Activated T-cell treated with anti-CD3 and anti-CD28 coated beads, Interleukin-2, amount 50 U/mL, for 1 hour (primary cell): ENCODE results near the gene FMR1.

ENCODE experiments used
- DNase-seq: peaks from one replicate; pipeline ENCODE4 v3.0.0-alpha.2; 2020

FMR1 gene

GRCh38 chrX:147911192-147912022, at the start of gene FMR1:
FMR1 (plus strand) TSS chrX:147911919; CDS start chrX:147912180, 261 bp downstream.
- peak; percentile 92 for DNase-seq

DNA sequence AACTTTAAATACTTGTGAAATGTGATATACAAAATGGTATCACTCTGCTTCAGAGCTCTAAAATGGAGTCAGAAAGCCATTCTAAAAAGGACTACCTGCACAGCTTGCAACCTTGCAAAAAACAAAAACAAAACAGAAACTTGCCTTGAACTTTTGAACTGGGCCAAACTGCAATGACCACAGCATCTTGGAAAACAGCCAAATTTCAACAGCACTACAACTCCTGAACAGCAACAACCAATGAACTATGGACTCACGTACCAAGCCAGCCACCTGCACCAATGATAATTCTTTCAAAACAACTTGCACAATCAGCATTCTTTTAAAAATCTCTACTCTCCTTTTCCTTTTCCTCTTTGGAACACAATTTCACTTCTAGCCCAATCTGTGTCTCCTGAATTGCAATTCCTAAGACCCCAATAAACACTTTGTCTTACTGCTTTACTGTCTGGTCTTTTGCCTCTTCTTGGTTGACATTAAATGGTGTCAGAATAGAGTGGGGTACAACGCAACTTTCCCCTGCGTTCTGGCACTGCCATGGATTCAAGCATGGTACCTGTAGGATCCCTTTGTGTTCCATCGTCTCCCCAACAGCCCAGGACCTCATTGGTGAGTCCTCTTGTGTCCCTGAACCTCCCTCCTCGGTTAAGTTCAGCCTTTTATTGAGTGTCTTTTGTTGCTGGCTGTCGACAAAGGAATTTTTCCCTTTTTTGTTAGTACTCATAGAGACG, 35.7 kb upstream of the FMR1 start:
- DNase-seq, result no peak

DNA sequence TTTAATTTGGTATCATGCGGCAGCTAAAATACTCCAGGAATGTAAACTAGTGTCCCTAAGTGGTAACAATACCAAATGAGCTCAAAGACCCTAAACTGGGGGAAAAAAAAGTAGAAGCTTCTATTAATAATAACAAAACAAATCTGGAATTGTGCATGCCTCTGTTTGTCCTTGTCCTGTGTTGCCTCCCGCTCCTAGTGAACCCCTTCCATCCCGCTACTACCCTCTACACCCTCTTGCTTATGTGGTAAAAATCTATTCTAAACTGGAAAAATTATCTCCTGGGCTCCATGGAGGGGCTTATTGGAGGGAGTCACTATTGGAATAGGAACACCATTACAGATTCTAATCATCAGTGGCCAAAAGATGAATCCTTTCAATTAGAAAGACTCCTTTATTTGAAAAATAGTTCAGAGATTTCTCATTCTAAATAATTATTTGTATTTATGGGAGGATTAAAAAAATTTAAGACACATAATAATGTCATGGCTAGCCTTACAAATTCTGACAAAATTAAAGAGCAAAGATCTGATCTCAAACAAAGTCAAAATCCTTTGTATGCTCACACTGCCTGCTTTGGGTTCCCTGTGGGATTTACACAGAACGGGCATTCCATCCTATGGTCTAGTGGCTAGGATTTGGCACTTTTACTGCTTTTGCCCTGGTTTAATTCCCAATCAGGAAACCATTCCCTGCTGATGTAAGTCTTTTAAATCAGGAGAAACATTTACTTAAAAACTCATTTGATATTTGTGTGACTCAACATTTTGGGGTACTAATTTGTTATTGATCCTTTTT, 34.7 kb upstream of the FMR1 start:
- DNase-seq, result no peak

- DNase-seq, result no peak
Measured at GRCh38 chrX:147877726-147878125, 34.0 kb upstream of the FMR1 start.

- no peak for DNase-seq
Measured at GRCh38 chrX:147884958-147885357, 26.8 kb upstream of the FMR1 start.

DNA sequence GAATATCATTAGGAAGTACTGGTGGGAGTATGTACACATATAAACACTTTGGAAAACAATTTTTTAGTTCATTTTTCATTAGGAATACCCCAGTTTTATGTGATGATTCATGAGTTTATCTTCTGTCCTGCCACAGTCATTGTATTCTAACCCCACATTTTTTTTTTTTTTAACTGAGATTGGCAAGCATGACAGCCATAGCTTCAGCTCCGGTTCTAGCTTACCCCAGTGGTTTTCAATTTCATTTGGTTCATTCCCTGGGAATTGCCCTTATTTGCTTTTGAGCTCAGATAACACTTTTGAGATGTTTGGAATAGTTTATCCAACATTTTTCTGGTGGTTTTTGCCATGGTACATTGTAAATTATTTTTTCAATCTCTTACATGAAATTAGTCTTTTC, 21.0 kb upstream of the FMR1 start:
- no peak for DNase-seq

GRCh38 chrX:147891896-147892295, 19.8 kb upstream of the FMR1 start:
- no peak for DNase-seq

DNA sequence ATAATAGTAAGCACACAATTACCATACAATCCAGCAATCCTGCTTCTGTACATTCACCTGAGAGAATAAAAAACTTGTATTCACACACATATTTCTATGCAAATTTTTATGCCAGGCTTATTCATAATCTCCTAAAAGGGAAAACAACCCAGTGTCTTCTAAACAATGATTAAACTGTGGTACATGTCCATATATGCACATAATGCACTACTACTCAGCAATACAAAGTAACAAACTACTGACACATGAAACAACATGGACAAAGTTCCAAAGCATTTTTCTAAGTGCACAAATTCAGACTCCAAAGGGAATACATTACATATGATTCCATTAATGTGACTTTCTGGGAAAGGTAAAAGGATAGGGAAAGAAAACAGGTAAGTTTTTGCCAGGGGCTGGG, 18.0 kb upstream of the FMR1 start:
- DNase-seq, result no peak

GRCh38 chrX:147894366-147894963, 17.3 kb upstream of the FMR1 start:
- no peak for DNase-seq

GRCh38 chrX:147897117-147897516, 14.6 kb upstream of the FMR1 start:
- DNase-seq, result no peak

GRCh38 chrX:147898951-147899350, 12.8 kb upstream of the FMR1 start:
- no peak for DNase-seq

DNA sequence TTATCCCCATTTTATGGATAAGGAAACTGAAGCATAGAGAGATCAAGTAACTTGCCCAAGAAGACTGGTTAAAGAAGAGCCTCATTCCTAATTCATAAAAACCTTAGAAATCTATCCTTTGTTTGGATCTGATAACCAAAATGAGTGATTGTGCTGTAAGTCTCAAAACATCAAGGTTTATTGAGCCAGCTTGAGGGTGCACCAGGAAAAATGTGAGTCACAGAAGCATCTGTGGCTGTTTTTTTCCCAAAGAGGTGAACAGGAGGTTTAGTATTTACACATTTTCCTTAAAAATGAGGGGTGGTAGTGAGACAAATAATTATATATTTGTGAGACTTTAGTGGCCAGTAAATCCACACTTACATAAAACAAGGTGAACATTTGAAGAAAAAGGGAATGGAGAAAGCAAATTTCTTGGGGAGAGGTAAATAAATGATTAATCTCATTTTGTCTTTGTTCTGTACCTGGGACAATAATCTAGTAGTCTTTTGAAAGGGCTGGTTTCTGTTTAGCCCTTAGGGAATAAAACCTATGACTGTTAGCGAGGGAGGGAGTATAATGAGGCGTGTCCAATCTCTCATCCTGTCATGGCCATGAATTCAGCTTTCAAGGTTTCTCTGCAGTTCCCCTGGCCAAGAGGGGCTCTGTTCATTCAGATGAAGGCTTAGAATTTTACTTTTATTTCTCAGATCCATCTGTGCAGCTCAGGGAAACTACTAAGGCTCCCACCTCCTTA, 12.2 kb upstream of the FMR1 start:
- DNase-seq, result no peak

DNA sequence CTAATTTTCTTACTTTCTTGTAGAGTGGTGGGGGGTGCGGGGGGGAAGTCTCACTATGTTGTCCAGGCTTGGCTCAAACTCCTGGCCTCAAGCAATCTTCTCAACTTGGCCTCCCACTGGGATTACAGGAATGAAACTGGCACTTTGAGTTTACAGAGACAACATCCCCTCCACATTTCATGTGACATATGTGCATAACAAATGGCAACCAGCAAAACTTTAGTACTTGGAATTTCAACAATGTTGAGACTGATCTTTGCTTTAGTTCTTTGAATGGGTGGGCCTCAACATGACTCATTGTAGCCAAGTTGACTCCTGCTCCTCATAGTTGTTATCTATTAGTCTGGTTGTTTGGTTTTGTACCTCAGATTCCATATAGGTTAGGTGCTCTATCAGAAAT, 11.4 kb upstream of the FMR1 start:
- DNase-seq, result no peak

- DNase-seq, result no peak
Measured at GRCh38 chrX:147901461-147902126, 10.1 kb upstream of the FMR1 start.

DNA sequence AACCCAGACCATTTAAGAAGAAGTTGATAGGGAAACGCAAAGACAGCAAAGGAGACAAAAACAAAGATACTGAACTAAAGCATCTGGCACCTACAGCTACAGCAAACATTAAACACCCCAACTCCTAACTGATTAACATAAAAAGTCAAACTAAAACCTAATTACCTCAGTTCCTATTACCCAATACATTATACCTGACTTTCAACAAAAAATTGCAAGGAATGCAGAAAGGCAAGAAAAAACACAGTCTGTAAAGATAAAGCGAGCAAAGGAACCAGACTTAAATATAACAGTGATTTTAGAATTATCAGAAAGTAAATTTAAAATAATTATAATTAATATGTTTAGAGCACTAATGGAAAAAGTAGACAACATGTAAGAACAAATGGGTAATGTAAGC, 9.4 kb upstream of the FMR1 start:
- DNase-seq, result no peak

DNA sequence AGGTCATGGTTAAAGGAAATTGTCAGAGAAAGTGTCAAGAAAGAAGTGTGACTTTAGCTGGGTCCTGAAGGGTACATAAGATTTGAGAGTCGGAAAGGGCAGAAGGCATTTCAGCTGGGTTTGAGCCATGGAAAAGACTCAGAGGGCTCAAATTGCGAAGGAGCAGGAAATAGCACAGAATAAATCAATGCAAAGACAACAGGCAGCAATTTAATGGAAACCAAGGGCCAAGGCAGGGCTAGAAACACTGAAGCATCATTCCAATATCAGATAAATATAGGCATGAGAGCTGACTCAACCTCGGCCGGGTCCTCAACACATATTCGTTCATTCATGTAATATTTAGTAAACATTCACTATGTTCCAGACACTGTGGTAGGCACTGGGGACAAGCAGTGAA, 3.6 kb upstream of the FMR1 start:
- DNase-seq, result no peak

- DNase-seq, result no peak
Measured at GRCh38 chrX:147910607-147911006, 1.1 kb upstream of the FMR1 start.

GRCh38 chrX:147912093-147912801, 528 bp downstream of the FMR1 start:
- peak; percentile 58 for DNase-seq

GRCh38 chrX:147913570-147913969, 1.9 kb downstream of the FMR1 start:
- no peak for DNase-seq

DNA sequence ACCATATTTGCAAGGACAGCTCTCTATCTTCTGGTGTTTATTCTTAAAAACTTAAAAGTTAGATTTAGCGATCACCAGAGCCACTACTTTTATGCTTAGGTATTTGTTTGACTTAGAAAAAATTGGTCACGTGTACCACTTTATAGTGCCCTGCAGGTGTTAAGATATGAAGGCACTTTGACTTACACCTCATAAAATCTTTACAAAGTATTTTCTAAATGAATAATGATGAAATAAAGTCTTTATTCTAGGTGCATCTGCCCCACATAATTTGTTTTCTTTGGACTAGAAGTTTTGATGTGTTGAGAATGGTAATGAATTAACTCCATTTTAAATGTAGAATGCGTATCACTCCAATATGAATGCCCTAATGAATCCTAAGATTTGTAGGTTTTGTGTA, 2.9 kb downstream of the FMR1 start:
- no peak for DNase-seq

- DNase-seq, result no peak
Measured at GRCh38 chrX:147916375-147916968, 4.8 kb downstream of the FMR1 start.
